Kidney epithelial cell (primary cell): ENCODE results near the gene DUS3L. TPM values are rescaled to one million over a fixed set of nuclear protein-coding genes. Genes with fewer than 3 reads are reported as not detected.

Experiments used
- DNase-seq: peaks from one replicate; pipeline ENCODE4 v3.0.0-alpha.2; 2010; ENCODE audit warnings: low read depth
- H3K27me3 ChIP-seq: 2 replicates; pipeline ENCODE4 v1.6.0; 2011; ENCODE audit warnings: low read length; ENCODE audit not compliant: control insufficient read depth, insufficient read depth
- H3K36me3 ChIP-seq: 2 replicates; pipeline ENCODE4 v1.5.1; 2011; ENCODE audit warnings: low read length; ENCODE audit not compliant: control insufficient read depth, insufficient read depth
- H3K4me3 ChIP-seq: 2 replicates; pipeline ENCODE4 v1.5.1; 2011; ENCODE audit warnings: low read depth, mild to moderate bottlenecking, control low read depth, low read length
- CTCF ChIP-seq: IDR thresholded peaks from 2 replicates; pipeline ENCODE4 v1.5.1; 2011; ENCODE audit warnings: mild to moderate bottlenecking, moderate library complexity, low read length, control low read depth, inconsistent platforms; ENCODE audit not compliant: insufficient read depth, poor library complexity, severe bottlenecking
- total RNA-seq: library from RNA; depleted of rRNA; stranded (reverse); fragments of >200 nt; gene quantifications from 2 replicates; pipeline ENCODE4 v1.2.3, GENCODE V29; 2015

DUS3L gene
- total RNA-seq, 1 donor from 2014 or later = 43.4 TPM

- peak overlapping the region; percentile 58 for H3K4me3 ChIP-seq
- H3K27me3 ChIP-seq = peaks cover 5% of the 10 kb centered on the region
- TF ChIP-seq CTCF = no peak
- H3K36me3 ChIP-seq = no peaks in the 10 kb centered on the region
- peak; percentile 66 for DNase-seq
These were observed 37.1 kb upstream of the DUS3L start for GRCh38 chr19:5827891-5828660.

- no peak for TF ChIP-seq CTCF
- Histone ChIP-seq H3K27me3 (peaks cover 8% of the 10 kb centered on the region), H3K36me3 (no peaks in the 10 kb centered on the region), H3K4me3 (peak overlapping the region; percentile 58)
- no peak for DNase-seq
These were observed 36.5 kb upstream of the DUS3L start for GRCh38 chr19:5827342-5827890.

DNA sequence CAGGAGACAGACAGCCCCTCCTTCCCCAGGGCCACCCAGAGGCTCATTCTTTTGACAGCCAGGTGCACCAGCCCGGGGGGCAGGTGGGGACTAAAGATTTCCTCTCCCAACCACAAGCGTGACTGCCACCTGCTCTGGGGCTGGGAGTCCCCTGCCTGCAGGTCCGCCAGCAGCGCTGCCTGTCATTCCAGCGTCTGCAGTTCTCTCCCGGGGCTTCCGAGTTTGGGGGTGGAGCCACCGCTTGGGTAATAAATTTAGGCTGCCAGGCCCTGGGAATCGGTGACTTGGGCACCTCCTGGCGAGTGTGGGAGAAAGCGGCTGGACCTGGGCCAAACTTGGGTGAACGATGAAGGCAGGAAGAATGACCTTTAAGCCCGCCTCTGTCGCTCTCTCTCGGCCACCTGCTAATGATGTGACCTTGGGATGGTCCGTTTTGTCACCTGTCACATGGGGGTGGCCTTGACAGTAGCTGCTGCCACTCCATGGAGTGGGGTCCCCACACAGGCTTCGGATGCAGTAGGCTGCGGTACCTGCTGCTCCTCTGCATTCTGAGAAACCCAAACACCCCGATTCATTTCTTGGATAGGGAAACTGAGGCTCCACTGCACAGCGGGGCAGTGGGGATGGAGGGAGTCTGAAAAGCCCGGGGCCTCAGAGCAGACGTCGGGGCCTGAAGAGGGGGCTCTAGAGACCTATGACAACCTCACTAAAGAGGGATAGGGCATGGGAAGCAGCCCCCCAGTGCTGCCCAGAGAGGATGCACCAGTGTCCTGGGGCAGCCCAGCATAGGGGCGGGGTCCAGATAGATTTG, 35.8 kb upstream of the DUS3L start:
- Histone ChIP-seq H3K36me3 (no peaks in the 10 kb centered on the region), H3K4me3 (no peak overlapping the region), H3K27me3 (peaks cover 10% of the 10 kb centered on the region)
- TF ChIP-seq CTCF = peak; percentile 27
- DNase-seq = no peak

DNA sequence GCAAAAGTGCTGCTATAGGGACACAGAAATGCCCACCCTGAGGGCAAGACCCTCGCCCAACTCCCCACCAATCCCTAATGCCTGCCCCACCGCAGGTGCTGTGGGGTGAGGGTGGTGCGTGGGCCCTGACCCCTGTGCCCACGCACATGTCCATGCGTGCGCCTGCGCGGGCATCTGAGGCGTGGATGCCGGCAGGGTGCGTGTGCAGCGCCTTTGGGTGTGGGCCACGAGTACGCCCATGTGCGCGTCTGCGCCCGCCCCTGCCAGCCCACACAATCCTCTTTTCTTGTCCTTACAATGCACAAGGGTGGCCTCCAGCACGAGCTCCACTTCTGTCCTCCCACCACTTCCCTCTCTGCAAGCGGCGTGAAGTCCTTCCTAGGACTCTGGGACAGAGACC, 34.2 kb upstream of the DUS3L start:
- H3K4me3 ChIP-seq = no peak overlapping the region
- no peaks in the 10 kb centered on the region for H3K36me3 ChIP-seq
- peaks cover 7% of the 10 kb centered on the region for H3K27me3 ChIP-seq
- TF ChIP-seq CTCF = no peak
- DNase-seq = no peak

GRCh38 chr19:5824751-5825150, 33.8 kb upstream of the DUS3L start:
- TF ChIP-seq CTCF = no peak
- Histone ChIP-seq H3K27me3 (peaks cover 7% of the 10 kb centered on the region), H3K36me3 (no peaks in the 10 kb centered on the region), H3K4me3 (no peak overlapping the region)
- no peak for DNase-seq
